Astrocyte of the hippocampus (primary cell): ENCODE data around the gene TSC22D1.

Experiments
- DNase-seq: peaks from one replicate; pipeline ENCODE4 v3.0.0; 2011; ENCODE audit warnings: low read depth, low spot score

Gene TSC22D1

GRCh38 chr13:44455769-44456168, 120.4 kb downstream of the TSC22D1 start:
- DNase-seq: no peak

DNA sequence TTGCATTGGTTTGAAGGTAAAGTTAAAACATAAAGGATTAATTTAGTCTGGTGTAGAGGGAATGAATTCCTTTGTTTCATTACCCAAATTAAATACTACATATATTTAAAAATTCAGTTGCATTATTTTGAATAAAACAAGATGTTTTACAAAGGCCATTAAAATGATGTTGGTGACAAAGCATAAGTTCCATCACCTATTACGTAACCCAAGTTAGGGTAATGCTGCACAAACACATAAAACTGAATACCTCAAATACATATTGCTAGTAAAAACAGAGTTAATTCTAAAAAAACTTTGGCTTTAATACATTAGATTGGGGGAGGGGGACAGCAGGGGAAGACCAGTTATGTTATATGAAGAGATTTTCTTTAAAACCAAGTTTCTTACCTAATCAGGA, 122.2 kb downstream of the TSC22D1 start:
- DNase-seq: no peak

DNA sequence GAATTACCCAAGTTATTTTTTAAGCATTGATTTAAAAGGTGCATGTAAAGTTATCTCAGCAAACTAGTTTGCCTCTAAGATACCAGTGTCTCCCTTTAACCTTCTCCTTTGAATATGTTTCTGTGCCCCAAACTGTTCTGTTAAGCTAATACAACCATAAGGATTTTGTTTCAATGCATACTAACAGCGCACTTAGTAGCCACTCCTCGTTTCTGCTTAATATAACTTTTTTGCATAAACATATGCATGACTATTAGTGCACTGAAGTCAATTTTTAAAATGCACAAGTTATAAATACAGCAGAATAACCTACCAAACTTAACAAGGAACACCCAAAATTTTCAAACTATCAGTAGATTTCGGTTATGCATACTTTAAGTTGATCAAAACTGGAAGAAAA, 123.1 kb downstream of the TSC22D1 start:
- no peak for DNase-seq

GRCh38 chr13:44452418-44452817, 123.7 kb downstream of the TSC22D1 start:
- no peak for DNase-seq

DNA sequence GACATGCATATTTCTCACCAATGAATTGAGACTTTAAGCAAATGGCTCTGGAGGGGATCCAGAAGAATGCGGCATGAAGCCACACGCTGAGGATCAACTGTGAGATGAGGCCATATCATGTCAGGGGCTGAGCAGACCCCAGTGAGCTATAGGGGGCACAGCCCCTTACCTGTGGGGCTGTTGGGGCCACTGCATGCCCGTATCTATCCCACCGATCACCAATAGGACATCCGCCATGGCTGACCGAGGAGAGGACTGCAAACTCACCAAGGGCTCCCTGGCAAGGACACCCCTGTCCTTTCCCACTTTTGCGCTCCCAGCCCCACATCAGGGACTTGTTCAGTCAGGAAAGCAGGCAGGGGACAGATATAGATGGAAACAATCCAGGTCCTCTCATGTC, 124.5 kb downstream of the TSC22D1 start:
- DNase-seq: no peak

- DNase-seq: no peak
Observed at GRCh38 chr13:44451126-44451525, 125.0 kb downstream of the TSC22D1 start.

DNA sequence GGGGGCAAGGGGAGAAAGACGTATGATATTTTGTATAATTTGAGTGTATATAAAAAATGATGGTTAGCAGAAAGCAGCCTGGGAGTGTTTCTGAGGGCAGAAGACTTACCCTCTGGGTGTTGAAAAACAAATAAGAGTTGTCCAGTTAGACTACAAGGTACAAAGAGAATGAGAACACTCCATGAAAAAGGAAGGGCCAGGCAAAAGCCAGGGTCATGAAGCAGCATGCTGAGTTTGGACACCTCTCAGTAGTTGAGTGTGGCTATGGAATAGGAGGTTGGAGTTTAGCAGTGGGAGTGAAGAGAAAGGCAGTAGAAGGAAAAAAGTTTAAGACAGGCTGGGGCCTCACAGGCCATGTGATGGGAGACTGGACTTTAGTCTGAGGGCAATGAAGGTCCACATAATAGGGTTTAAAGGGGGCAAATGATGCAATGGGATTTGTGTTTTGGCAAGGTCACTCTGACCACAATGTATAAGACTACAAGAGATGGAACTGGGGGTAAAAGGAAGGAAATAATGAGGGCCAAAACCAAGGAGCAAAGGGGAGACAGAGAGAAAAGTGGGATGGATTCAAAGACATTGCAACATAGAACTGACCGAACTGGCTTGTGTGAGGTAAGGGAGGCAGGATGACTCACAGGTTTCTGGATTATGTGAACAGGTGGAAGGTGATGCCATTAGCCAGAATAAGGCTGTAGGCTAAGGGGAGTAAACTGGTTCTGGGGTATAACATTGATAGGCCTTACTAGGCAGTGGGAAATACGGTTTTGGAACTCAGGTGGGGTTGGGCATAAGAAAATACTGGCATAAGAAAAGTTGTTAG, 125.9 kb downstream of the TSC22D1 start:
- no peak for DNase-seq

DNA sequence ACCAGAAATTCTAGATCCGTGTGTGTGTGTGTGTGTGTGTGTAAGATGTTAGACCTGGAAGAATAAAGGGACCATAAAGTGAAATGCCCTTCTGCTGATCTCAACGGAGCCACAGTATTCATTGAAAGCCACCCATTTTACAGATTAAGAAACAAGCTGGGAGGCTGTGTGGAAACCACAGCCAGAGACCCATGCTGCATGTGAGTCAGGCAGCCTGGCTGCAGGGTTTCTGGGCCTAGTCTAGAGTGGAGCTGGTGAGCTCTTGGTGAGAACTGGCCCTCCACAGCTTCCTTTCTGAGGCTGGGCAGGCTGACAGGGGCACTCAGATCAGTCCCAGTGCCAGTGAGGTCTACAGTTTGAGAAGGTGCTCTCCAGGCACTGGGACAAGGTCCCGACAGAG, 127.3 kb downstream of the TSC22D1 start:
- DNase-seq: no peak

DNA sequence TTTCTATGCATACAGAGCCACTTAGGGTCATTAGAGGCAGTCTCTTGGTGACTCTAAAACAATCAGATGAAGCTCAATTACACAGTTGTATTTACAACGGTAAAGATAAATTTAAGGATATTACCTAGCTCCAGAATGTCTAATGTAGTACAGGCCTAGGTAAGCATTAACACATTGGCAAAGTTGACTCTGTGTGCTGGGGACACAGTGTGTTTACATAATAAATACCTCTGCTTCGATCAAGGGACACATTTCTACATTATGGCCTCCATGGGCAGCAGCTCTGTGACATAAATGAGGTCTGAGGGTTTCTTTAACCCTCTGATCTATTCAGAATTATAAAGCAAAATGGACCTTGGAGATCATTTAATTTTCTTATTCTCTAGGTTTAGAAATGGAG, 127.8 kb downstream of the TSC22D1 start:
- no peak for DNase-seq

GRCh38 chr13:44447783-44448321, 128.3 kb downstream of the TSC22D1 start:
- DNase-seq: no peak

DNA sequence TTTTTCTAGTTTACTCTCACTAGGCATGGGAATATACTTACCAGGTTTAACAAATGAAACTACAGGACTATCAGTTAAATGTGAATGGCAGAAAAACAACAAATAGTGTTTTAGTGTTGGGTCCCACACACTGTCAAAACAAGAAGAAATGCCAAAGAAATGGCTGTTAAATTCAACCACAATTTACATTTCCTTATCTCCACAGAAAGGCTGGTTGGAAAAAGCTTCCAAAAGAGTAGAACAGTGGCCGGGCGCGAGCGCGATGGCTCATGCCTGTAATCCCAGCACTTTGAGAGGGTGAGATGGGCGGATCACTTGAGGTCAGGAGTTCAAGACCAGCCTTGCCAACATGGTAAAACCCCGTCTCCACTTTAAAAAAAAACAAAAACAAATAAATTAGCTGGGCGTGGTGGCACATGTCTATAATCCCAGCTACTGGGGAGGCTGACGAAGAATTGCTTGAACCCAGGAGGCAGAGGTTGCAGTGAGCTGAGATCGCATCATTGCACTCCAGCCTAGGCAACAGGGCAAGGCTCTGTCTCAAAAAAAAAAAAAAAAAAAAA, 136.0 kb downstream of the TSC22D1 start:
- DNase-seq: peak; percentile 72

- DNase-seq: no peak
Observed at GRCh38 chr13:44439452-44440024, 136.6 kb downstream of the TSC22D1 start.

DNA sequence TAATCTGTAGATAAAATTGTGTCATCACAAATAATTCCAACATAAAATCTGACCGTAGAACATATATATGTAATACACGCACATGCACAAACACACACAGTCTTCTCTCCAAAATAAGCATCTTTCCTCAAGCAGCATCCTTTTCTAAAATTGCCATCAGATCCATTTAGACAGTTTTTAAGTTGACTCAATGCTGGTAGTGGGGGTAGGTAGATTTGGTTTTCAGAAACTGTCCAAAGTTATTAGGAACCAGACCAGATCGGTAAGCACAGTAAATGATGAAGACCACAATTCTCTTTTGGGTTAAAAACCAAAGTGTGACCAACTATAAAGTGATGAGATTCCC, 137.9 kb downstream of the TSC22D1 start:
- DNase-seq: no peak

- peak; percentile 43 for DNase-seq
Observed at GRCh38 chr13:44437356-44438233, 138.5 kb downstream of the TSC22D1 start.

- DNase-seq: peak; percentile 95
Observed at GRCh38 chr13:44436589-44437337, 139.4 kb downstream of the TSC22D1 start.

DNA sequence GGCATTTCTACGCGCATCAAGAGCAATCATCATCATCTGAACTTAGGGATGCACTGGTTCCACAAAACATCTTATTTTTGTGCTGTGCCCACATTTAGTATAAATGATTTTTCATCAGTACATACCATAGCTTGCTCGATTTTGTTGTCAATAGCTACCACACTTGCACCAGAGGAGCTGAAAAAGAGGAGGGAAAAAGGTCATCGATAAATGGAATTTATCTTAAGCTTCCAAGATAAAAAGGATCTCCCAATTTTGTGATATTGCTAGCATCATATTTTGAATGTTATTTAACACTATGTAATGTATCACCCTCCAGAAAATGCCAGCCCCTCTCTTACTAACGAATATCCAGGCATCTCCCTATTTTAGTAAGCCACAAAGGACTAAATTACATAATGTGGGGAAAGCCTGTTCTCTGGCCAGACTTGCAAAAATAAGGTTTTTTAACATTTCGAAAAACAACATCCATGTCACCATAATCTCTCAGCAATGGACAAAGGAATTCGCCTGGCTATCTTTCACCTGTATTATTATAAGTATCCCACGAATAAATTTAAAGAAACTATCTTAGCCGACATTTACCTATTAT, 140.1 kb downstream of the TSC22D1 start:
- peak; percentile 16 for DNase-seq

DNA sequence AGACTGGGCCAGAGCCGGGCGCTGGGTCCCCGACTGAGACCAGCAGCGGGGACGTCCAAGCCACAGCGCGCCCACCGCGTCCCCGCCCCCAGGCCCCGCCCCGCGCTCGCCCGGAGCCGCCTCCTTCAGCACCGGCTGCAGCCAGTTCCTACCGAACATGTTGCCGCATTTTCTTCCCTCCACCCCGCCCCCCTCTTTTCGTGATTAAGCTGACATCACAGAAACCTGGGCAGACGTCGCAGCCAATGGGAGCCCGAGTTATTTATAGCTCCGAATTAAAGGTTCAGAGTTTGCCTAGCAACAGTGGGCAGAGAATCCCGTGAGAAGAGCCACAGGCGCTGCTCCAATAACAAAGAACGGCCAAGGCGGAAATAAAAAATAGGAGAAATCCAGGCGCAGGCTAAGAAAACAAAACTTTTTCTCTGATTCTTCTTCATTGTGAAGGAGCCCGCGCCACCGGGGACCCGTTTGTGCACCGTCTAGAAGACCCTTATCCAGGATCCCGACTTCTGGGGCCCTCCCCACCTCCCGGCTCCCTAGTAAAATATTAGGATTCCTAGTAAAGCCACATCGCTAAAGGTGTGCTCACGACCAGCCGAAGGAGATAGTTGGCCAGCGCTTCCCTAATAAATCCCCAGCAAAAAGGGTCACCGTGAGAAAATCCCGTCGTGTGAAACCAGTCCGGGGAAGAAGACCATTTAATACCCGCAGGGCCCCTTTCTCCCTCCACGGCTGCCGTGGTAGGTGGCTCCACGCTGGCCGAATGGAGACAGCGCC, 140.8 kb downstream of the TSC22D1 start:
- DNase-seq: peak; percentile 99

DNA sequence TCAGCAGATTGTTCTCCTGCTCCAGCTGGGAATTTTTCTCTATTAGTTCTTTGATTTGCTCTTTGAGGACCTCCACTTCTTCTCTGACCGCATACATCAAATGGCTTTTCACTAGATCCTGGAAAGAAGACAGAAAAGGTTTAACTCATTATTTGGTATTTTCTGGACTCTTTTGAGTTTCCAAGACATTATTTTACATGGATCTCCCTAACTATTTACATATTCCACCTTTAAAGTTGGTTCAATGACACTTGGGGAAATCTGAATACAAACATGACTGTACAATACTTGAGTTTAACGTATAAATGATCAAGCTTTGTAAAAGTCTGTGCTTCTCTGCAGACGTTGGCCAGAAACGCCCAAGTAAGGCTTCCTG, 141.4 kb downstream of the TSC22D1 start:
- peak; percentile 30 for DNase-seq

- no peak for DNase-seq
Observed at GRCh38 chr13:44433863-44434765, 142.0 kb downstream of the TSC22D1 start.
